ENCODE results near the gene AGPAT3. TPM values are rescaled to one million over a fixed set of nuclear protein-coding genes. Genes with fewer than 3 reads are reported as not detected.

AGPAT3 gene
- total and polyA plus RNA-seq, 10 of the 15 experiments (the other 5 are each of a cell fraction or from before 2014, with no cell fraction given), result 1.2 to 110 (median 30.8) TPM

GRCh38 chr21:43933680-43934079, 68.7 kb downstream of the AGPAT3 start:
- Histone ChIP-seq H3K4me2 (ENCODE audit: control insufficient read depth, insufficient read depth) (no peak overlapping the region), H2AFZ (ENCODE audit: control insufficient read depth, low read depth, low read length) (no peak overlapping the region), H3K9ac (ENCODE audit: control insufficient read depth, insufficient read depth, low read length) (no peak overlapping the region), H3K27ac (ENCODE audit: control insufficient read depth, insufficient read depth) (no peak overlapping the region), H3K27me3 (replicated peaks in 1 of 2; ENCODE audit: control insufficient read depth in 2 of 2, insufficient read depth in 2 of 2, low read length in 1 of 2) (no peaks in the 10 kb centered on the region), H3K9me3 (replicated peaks; ENCODE audit: control insufficient read depth, insufficient read depth, low read length) (no peaks in the 10 kb centered on the region; the same call in 2 of the 3 replicates), H4K20me1 (ENCODE audit: control insufficient read depth, insufficient read depth) (no peaks in the 10 kb centered on the region), H3K36me3 (ENCODE audit: control insufficient read depth in 2 of 2, insufficient read depth in 2 of 2, low read length in 1 of 2) (peaks cover 15 to 30% of the 10 kb centered on the region in 2 experiments; a peak in 3 of 4 replicates), H3K4me3 (no peak overlapping the region), H3K4me1 (ENCODE audit: control insufficient read depth, insufficient read depth, low read length) (peaks cover 21% of the 10 kb centered on the region), H3K79me2 (ENCODE audit: control insufficient read depth, insufficient read depth, low read length) (peaks cover 20% of the 10 kb centered on the region)
- SMC1A ChIA-PET (ENCODE audit: uncharacterized antibody, unreplicated experiment), result no interaction called here
- RAD21 ChIA-PET (ENCODE audit: unreplicated experiment), result no interaction called here
- no TSS peak for BruUV-seq (replicated peaks)
- ATAC-seq, result no peak
- TF ChIP-seq NKRF (conservative IDR thresholded peaks at IDR 0.05), result no peak
- DNase-seq (ENCODE audit: low read depth, low spot score), result no peak
- CTCF ChIA-PET, result no interaction called here
- POLR2A ChIA-PET, result no interaction called here
- WGBS (ENCODE audit: insufficient coverage, insufficient replicate concordance, low lambda C conversion rate, missing lambda C conversion rate), result 94% methylated on average over 15 of the region's 15 CpGs
- FAIRE-seq, result no peak
- in situ Hi-C loops (cut with MboI), result no loop called here
- intact Hi-C loops (cut with micrococcal nuclease; ENCODE audit: unreplicated experiment), result no loop called here

GRCh38 chr21:43934116-43934515, 69.1 kb downstream of the AGPAT3 start:
- intact Hi-C loops (cut with micrococcal nuclease; ENCODE audit: unreplicated experiment), result no loop called here

More at GRCh38 chr21:43934116-43934515, 69.1 kb downstream of the AGPAT3 start:
- Histone ChIP-seq H4K20me1 (ENCODE audit: control insufficient read depth, insufficient read depth) (no peaks in the 10 kb centered on the region), H3K27ac (ENCODE audit: control insufficient read depth, insufficient read depth) (no peak overlapping the region), H3K4me2 (ENCODE audit: control insufficient read depth, insufficient read depth) (no peak overlapping the region), H2AFZ (ENCODE audit: control insufficient read depth, low read depth, low read length) (no peak overlapping the region), H3K9ac (ENCODE audit: control insufficient read depth, insufficient read depth, low read length) (no peak overlapping the region), H3K4me1 (ENCODE audit: control insufficient read depth, insufficient read depth, low read length) (peaks cover 23% of the 10 kb centered on the region), H3K36me3 (ENCODE audit: control insufficient read depth in 2 of 2, insufficient read depth in 2 of 2, low read length in 1 of 2) (peaks cover 13 to 29% of the 10 kb centered on the region in 2 experiments; a peak in 3 of 4 replicates), H3K79me2 (ENCODE audit: control insufficient read depth, insufficient read depth, low read length) (peaks cover 23% of the 10 kb centered on the region), H3K27me3 (replicated peaks in 1 of 2; ENCODE audit: control insufficient read depth in 2 of 2, insufficient read depth in 2 of 2, low read length in 1 of 2) (no peaks in the 10 kb centered on the region), H3K4me3 (no peak overlapping the region), H3K9me3 (replicated peaks; ENCODE audit: control insufficient read depth, insufficient read depth, low read length) (no peaks in the 10 kb centered on the region; the same call in 2 of the 3 replicates)
- 92% methylated on average over 14 of the region's 15 CpGs for WGBS (ENCODE audit: insufficient coverage, insufficient replicate concordance, low lambda C conversion rate, missing lambda C conversion rate)
- in situ Hi-C loops (cut with MboI), result no loop called here
- SMC1A ChIA-PET (ENCODE audit: uncharacterized antibody, unreplicated experiment), result no interaction called here
- ATAC-seq (no peak), DNase-seq (ENCODE audit: low read depth, low spot score) (no peak), FAIRE-seq (no peak)
- RAD21 ChIA-PET (ENCODE audit: unreplicated experiment), result no interaction called here
- POLR2A ChIA-PET, result no interaction called here
- CTCF ChIA-PET, result no interaction called here
- TF ChIP-seq HSF1 (IDR thresholded peaks at IDR 0.05; ENCODE audit: low read depth, low read length) (no peak), RFX5 (IDR thresholded peaks at IDR 0.05; ENCODE audit: low read depth, low read length) (no peak), IKZF1 (conservative IDR thresholded peaks at IDR 0.05) (no peak), STAT3 (IDR thresholded peaks at IDR 0.05; ENCODE audit: low read depth, low read length) (no peak), TCF7 (IDR thresholded peaks at IDR 0.05; ENCODE audit: borderline replicate concordance) (no peak), FOS (IDR thresholded peaks at IDR 0.05; ENCODE audit: borderline replicate concordance, extremely low read depth, insufficient read length) (no peak), MYB (IDR thresholded peaks at IDR 0.05; ENCODE audit: borderline replicate concordance, low read depth, low read length) (no peak)
- BruUV-seq (replicated peaks), result no TSS peak
